Hepatocyte (in vitro differentiated cells): Measurements from ENCODE around the gene IMMP2L.

ENCODE experiments used
- CTCF ChIP-seq: fragments of 200-600 bp; sonication (generic); IDR thresholded peaks from 2 replicates; pipeline ENCODE4 v1.5.1; 2016; ENCODE audit warnings: antibody characterized with exemption, mild to moderate bottlenecking; ENCODE audit not compliant: poor library complexity
- EZH2 ChIP-seq: fragments of 200-600 bp; sonication (generic); IDR thresholded peaks from 2 replicates; pipeline ENCODE4 v1.6.1; 2016; ENCODE audit warnings: antibody characterized with exemption, mild to moderate bottlenecking, borderline replicate concordance
- EZH2phosphoT487 ChIP-seq: fragments of 200-600 bp; sonication (generic); IDR thresholded peaks from one replicate; pipeline ENCODE4 v1.6.1; 2018; ENCODE audit warnings: antibody characterized with exemption, mild to moderate bottlenecking, low read depth, moderate library complexity; ENCODE audit not compliant: unreplicated experiment, severe bottlenecking

GRCh38 chr7:110987127-110987693 is 575.1 kb downstream of the IMMP2L start:
- TF ChIP-seq CTCF (no peak), EZH2phosphoT487 (no peak), EZH2 (no peak)
